Right atrium auricular region (tissue), 2 donors: ENCODE measurements around the gene DGKH. TPM values are rescaled to one million over a fixed set of nuclear protein-coding genes. Genes with fewer than 3 reads are reported as not detected.

Source experiments
- DNase-seq: peaks from one replicate; pipeline ENCODE4 v3.0.0-alpha.2; 2019; ENCODE audit warnings: low spot score
- H3K27ac ChIP-seq, 2 donors: fragments of 200-600 bp; sonication (generic); 1 replicate in 1 of 2; 2 replicates in 1 of 2; pipeline ENCODE4 v1.5.1; 2016 to 2019
- H3K27me3 ChIP-seq, 2 donors: fragments of 200-600 bp; sonication (generic); one replicate each; pipeline versions ENCODE4 v1.5.1 to v1.6.0; 2017 to 2019
- H3K36me3 ChIP-seq: fragments of 200-600 bp; sonication (generic); one replicate; pipeline ENCODE4 v1.5.1; 2016
- H3K4me1 ChIP-seq, 2 donors: fragments of 200-600 bp; sonication (generic); one replicate each; pipeline versions ENCODE4 v1.5.1 to v1.6.0; 2017 to 2019
- H3K4me3 ChIP-seq, 2 donors: fragments of 200-600 bp; sonication (generic); 1 replicate in 1 of 2; 2 replicates in 1 of 2; pipeline ENCODE4 v1.5.1; 2017 to 2019; ENCODE audit warnings: mild to moderate bottlenecking in 1 of 2, moderate library complexity in 1 of 2
- H3K9me3 ChIP-seq, 2 donors: fragments of 200-600 bp; sonication (generic); one replicate each; pipeline ENCODE4 v1.5.1; 2019
- total RNA-seq, 2 donors: library from RNA; depleted of rRNA; stranded (reverse); fragments of >200 nt; gene quantifications; one replicate each; pipeline ENCODE4 v1.1.0, GENCODE V29; 2016
- TF ChIP-seq, protein P1 (sequence below), 2 donors: fragments of 200-600 bp; sonication (generic); IDR thresholded peaks; one replicate each; pipeline ENCODE4 v1.5.1; 2019; ENCODE audit warnings: antibody characterized with exemption in 2 of 2

DGKH gene
- total RNA-seq, 2 donors from 2014 or later: 4.1 to 6.6 TPM

DNA sequence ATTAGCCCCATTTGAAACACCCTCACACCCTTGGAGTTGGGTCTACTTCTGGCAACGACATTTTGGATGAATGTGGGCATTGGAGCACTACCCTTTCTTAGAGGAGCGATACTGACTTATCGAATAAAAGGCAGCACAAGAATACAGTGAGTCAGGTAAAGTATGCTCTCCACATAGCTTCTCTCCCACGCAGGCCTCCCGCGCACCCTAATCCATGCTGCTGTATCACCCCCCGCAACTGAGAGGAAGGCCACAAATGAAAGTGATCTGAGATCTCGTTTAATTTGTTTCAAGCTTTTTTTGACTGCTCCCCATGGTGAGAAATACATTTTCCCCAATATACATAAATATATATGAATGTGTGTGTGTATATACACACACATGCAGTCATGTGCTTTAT lies 198.1 kb downstream of the DGKH start:
- H3K4me1 ChIP-seq: no peaks in the 10 kb centered on the region
- no peaks in the 10 kb centered on the region for H3K27me3 ChIP-seq
- H3K4me3 ChIP-seq: no peak overlapping the region
- H3K27ac ChIP-seq: no peak overlapping the region
- no peaks in the 10 kb centered on the region for H3K9me3 ChIP-seq
- TF ChIP-seq, protein P1, sequence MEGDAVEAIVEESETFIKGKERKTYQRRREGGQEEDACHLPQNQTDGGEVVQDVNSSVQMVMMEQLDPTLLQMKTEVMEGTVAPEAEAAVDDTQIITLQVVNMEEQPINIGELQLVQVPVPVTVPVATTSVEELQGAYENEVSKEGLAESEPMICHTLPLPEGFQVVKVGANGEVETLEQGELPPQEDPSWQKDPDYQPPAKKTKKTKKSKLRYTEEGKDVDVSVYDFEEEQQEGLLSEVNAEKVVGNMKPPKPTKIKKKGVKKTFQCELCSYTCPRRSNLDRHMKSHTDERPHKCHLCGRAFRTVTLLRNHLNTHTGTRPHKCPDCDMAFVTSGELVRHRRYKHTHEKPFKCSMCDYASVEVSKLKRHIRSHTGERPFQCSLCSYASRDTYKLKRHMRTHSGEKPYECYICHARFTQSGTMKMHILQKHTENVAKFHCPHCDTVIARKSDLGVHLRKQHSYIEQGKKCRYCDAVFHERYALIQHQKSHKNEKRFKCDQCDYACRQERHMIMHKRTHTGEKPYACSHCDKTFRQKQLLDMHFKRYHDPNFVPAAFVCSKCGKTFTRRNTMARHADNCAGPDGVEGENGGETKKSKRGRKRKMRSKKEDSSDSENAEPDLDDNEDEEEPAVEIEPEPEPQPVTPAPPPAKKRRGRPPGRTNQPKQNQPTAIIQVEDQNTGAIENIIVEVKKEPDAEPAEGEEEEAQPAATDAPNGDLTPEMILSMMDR (IDR thresholded peaks at IDR 0.05): no peak
- no peaks in the 10 kb centered on the region for H3K36me3 ChIP-seq
- no peak for DNase-seq

DNA sequence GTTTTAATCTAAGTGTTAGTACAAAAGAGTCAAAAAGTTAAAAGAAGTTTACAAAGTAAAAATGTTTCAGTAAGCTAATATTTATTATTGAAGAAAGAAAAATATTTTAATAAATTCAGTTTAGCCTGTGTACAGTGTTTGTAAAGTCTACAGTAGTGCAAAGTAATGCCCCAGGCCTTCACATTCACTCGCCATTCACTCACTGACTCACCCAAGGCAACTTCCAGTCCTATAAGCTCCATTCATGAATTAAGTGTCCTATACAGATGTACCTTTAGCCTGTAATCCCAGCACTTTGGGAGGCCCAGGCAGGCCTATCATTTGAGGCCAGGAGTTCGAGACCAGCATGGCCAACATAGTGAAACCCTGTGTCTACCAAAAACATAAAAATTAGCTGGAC lies 199.4 kb downstream of the DGKH start:
- H3K27me3 ChIP-seq: no peaks in the 10 kb centered on the region
- H3K9me3 ChIP-seq: no peaks in the 10 kb centered on the region
- no peaks in the 10 kb centered on the region for H3K4me1 ChIP-seq
- no peak overlapping the region for H3K4me3 ChIP-seq
- H3K27ac ChIP-seq: no peak overlapping the region
- TF ChIP-seq, protein P1 (IDR thresholded peaks at IDR 0.05): no peak
- no peak for DNase-seq
- no peaks in the 10 kb centered on the region for H3K36me3 ChIP-seq

DNA sequence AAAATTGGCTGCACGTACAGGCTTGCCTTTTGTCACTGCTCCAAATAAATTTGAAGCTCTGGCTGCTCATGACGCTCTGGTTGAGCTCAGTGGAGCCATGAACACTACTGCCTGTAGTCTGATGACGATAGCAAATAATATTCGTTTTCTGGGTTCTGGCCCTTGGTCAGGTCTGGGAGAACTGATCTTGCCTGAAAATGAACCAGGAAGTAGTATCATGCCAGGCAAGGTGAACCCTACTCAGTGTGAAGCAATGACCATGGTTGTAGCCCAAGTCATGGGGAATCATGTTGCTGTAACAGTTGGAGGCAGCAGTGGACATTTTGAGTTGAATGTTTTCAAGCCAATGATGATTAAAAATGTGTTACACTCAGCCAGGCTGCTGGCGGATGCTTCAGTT lies 207.4 kb downstream of the DGKH start:
- H3K27me3 ChIP-seq: no peaks in the 10 kb centered on the region

DNA sequence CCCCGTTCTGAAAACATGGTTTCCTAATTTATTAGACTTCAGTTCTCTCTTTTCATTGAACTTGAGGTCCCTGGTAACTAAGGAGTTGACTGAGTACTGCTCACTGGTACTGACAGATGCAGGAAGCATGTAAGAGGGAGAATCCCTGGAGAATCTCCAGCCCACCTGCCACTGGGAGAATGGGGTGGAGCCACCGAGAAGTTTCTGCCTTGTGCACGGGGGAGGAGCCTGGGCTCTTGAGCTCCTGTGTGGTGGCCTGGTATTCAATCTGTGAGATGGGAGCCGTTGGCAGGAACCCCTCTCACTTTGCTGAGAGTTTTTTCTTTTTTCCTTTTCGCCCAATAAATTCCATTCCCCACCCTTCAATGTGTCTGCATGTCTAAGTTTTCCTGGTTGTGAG lies 210.3 kb downstream of the DGKH start:
- Histone ChIP-seq H3K4me3 (no peak overlapping the region), H3K27ac (no peak overlapping the region), H3K27me3 (no peaks in the 10 kb centered on the region), H3K9me3 (no peaks in the 10 kb centered on the region), H3K36me3 (no peaks in the 10 kb centered on the region), H3K4me1 (no peaks in the 10 kb centered on the region)
- TF ChIP-seq, protein P1 (IDR thresholded peaks at IDR 0.05): no peak
- DNase-seq: no peak

More for the DNA sequence above, 207.4 kb downstream of the DGKH start:
- TF ChIP-seq, protein P1 (IDR thresholded peaks at IDR 0.05): no peak
- Histone ChIP-seq H3K4me3 (no peak overlapping the region), H3K9me3 (no peaks in the 10 kb centered on the region), H3K27ac (no peak overlapping the region), H3K4me1 (no peaks in the 10 kb centered on the region), H3K36me3 (no peaks in the 10 kb centered on the region)
- no peak for DNase-seq

DNA sequence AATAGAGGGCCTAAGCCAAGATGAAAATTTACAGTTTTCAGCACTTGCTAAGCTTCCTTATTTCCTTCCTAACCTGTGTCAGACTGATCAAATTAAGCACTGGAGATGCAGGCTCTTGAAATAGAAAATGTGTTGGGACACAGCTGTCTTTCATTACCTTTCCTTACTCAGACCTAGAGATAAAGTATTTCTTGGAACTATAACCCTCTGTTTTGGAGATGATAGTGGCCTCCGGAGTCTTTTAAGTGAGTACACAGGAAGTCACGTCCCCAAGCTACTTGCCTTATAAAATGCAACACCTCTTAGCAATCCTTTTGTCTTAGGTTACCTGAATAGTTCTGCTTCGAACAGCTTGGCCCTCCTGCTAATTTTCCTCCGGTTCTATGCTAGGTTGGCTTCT lies 211.1 kb downstream of the DGKH start:
- H3K27ac ChIP-seq: no peak overlapping the region
- H3K4me1 ChIP-seq: no peaks in the 10 kb centered on the region
- TF ChIP-seq, protein P1 (IDR thresholded peaks at IDR 0.05): no peak
- H3K9me3 ChIP-seq: no peaks in the 10 kb centered on the region
- no peak for DNase-seq
- no peak overlapping the region for H3K4me3 ChIP-seq
- H3K27me3 ChIP-seq: no peaks in the 10 kb centered on the region
- no peaks in the 10 kb centered on the region for H3K36me3 ChIP-seq

DNA sequence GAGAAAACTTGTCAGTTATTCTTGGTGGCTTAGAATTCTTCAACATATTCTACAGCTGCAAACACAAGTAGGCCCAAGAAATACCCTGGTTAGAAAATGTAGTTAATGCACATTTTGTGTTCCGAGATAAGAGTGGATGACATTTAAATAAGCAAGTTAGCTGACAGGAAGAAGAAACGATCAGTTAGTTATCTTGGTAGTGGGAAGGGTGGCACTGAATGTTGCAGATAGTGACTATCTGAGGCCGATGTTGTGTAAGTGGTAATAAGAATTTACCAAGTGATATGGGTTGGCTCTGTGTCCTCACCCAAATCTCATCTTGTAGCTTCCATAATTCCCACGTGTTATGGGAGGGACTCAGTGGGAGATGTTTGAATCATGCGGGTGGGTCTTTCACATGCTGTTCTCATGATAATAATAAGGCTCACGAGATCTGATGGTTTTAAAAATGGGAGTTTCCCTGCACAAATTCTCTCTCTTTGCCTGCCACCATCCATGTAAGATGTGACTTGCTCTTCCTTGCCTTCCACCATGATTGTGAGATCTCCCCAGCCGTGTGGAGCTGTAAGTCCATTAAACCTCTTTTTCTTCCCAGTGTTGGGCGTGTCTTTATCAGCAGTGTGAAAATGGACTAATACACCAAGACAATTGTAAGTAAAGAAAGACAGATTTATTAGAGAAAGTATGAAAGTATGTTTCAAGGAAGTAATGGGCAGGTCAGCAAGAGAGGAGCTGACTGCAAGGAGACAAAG lies 212.6 kb downstream of the DGKH start:
- no peak for DNase-seq
- no peak overlapping the region for H3K4me3 ChIP-seq
- H3K27ac ChIP-seq: no peak overlapping the region
- no peaks in the 10 kb centered on the region for H3K27me3 ChIP-seq
- no peaks in the 10 kb centered on the region for H3K36me3 ChIP-seq
- no peaks in the 10 kb centered on the region for H3K4me1 ChIP-seq
- TF ChIP-seq, protein P1 (IDR thresholded peaks at IDR 0.05): no peak
- H3K9me3 ChIP-seq: no peaks in the 10 kb centered on the region
